Umbilical cord (tissue), 1 donor: ENCODE data around the gene TM4SF1. TPM values are rescaled to one million over a fixed set of nuclear protein-coding genes. Genes with fewer than 3 reads are reported as not detected.

Experiments
- total RNA-seq: library from RNA; depleted of rRNA; stranded (reverse); fragments of >200 nt; gene quantifications from one replicate; pipeline ENCODE4 v1.2.3, GENCODE V29; 2014; ENCODE audit warnings: low replicate concordance; ENCODE audit not compliant: insufficient read depth

The TM4SF1 gene
- total RNA-seq, 1 donor from 2014 or later: 28.2 TPM

Other genes starting within 250 kb of the TM4SF1 start
- 28.4 TPM for gene HPS3, start 248.0 kb downstream of the TM4SF1 start, total RNA-seq
- 21.7 TPM for gene CP, start 155.8 kb downstream of the TM4SF1 start, total RNA-seq
- gene TM4SF18, start 44.0 kb downstream of the TM4SF1 start, total RNA-seq: 3.9 TPM
- gene TM4SF4, start 97.0 kb upstream of the TM4SF1 start, total RNA-seq: 2.6 TPM